Raji (cell line): ENCODE data around the gene SNN.

ENCODE experiments used
- POLR2A ChIP-seq: IDR thresholded peaks from 2 replicates; pipeline ENCODE4 v1.6.1; 2011; ENCODE audit warnings: low read depth, low read length, control low read depth; ENCODE audit not compliant: insufficient read depth

The SNN gene

GRCh38 chr16:11711662-11712061 lies 43.4 kb downstream of the SNN start:
- no peak for TF ChIP-seq POLR2A

- TF ChIP-seq POLR2A = no peak
Measured at GRCh38 chr16:11712122-11712521, 43.9 kb downstream of the SNN start.

- TF ChIP-seq POLR2A = no peak
Measured at GRCh38 chr16:11715246-11715947, 47.1 kb downstream of the SNN start.

GRCh38 chr16:11716336-11716735 lies 48.1 kb downstream of the SNN start:
- no peak for TF ChIP-seq POLR2A

- TF ChIP-seq POLR2A = no peak
Measured at GRCh38 chr16:11717811-11718210, 49.6 kb downstream of the SNN start.

GRCh38 chr16:11719171-11719570 lies 50.9 kb downstream of the SNN start:
- no peak for TF ChIP-seq POLR2A

- no peak for TF ChIP-seq POLR2A
Measured at GRCh38 chr16:11719762-11720161, 51.5 kb downstream of the SNN start.

GRCh38 chr16:11721781-11722467 lies 53.7 kb downstream of the SNN start:
- TF ChIP-seq POLR2A = no peak

- no peak for TF ChIP-seq POLR2A
Measured at GRCh38 chr16:11722468-11722808, 54.2 kb downstream of the SNN start.

GRCh38 chr16:11725457-11725856 lies 57.2 kb downstream of the SNN start:
- TF ChIP-seq POLR2A = no peak

- no peak for TF ChIP-seq POLR2A
Measured at GRCh38 chr16:11726008-11726407, 57.8 kb downstream of the SNN start.

GRCh38 chr16:11727796-11728543 lies 59.7 kb downstream of the SNN start:
- no peak for TF ChIP-seq POLR2A
